NCI-H2171 treated with DMSO at 0.1 percent for 48 hours (cell line): ENCODE results near the gene PLCG1.

Experiments
- DNase-seq: peaks from one replicate; lab custom pipeline; 2025; lab: John Stamatoyannopoulos, UW

Gene PLCG1

DNA sequence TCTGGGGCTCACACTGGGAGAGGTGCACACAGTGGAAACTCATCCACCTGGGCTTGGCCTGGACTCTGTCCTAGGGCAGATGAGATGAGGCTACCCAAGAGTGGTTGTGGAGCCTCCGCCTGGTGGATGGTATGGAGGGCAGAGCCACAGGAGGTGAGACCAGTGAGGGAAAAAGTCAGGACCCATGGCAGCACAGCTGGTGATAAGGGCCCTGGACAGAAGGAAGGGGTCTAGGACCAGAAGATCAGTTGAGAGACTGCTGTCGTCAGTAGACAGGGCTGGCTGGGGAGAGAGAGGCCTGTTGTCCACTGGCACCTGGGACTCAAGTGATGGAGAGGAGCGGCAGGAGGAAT lies 29.8 kb downstream of the PLCG1 start:
- no peak for DNase-seq

- no peak for DNase-seq
Observed at GRCh38 chr20:41167481-41168253, 30.3 kb downstream of the PLCG1 start.

DNA sequence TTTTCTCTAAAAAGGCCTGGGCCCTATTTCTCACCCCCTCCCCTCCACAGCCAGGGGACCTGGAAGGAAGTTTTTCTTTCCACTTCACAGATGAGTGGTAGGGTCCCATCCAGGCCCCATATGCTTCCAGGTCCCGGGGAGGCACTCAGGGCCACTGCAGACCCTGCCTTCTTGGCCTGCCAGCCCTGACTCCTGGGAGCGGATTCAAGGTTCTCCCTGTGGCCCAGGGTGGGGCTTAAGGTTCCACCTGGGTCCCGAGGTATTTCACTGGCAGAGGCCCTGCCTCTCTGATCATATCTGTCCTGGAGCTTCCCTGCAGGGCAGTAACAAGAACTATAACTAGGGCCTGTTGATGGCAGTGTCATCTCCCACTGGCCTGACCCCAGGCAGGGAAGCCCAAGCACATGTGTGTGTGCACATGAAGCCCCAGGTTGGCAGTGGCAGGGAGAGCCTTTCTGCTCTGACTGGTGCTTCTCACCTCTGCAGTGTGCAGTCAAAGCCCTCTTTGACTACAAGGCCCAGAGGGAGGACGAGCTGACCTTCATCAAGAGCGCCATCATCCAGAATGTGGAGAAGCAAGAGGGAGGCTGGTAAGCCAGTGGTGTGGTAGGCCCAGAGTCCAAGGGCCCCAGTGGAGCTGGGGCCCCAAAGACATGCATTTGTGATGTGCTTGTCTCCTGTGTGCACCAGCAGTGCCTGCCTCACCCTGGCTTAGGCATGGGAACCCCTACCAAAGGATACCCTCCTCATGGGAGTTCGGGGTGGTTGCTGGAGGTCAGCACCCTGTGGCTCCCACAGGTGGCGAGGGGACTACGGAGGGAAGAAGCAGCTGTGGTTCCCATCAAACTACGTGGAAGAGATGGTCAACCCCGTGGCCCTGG lies 31.2 kb downstream of the PLCG1 start:
- no peak for DNase-seq

DNA sequence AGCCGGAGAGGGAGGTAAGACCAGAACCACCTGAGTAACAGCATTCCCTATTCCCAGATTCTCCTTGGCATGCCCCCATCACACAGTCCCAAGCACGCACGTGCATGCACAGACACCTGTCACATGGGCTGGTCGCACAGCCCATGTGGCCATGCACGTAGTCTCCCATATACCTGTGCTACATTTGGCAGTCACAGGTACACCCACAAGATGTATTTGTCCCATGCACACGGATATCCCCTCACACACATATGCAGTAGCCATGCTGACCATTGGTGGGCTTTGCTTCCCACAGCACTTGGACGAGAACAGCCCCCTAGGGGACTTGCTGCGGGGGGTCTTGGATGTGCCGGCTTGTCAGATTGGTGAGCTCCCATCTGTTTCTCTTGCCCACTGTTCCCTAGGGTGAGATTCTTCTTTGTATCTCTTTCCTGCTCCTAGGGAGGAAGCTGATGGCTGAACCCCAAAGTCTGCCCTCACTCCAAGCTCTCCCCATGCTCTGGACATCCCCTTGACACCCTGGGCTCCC lies 31.9 kb downstream of the PLCG1 start:
- no peak for DNase-seq

DNA sequence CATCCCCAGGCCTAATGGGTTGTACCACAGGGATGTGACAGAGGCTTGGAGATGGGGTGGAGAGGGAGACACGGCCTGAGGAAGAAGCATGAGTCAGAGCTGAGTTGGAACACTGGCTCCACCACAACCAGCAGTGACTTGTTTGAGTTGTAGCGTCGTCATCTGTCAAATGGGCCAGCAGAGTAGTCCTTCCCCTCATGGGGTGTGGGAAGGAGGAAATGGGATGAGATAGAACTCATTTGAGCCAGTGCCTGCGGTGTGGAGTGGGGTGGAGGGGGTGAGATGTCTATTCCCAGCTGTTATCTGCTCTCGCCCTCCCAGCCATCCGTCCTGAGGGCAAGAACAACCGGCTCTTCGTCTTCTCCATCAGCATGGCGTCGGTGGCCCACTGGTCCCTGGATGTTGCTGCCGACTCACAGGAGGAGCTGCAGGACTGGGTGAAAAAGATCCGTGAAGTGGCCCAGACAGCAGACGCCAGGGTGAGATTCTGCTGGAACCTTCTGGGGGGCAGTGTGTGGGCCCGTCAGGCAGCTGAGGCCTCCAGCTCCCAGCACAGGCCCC lies 32.5 kb downstream of the PLCG1 start:
- DNase-seq = no peak

- no peak for DNase-seq
Observed at GRCh38 chr20:41170386-41171105, 33.2 kb downstream of the PLCG1 start.

GRCh38 chr20:41171736-41172295 lies 34.5 kb downstream of the PLCG1 start:
- no peak for DNase-seq

DNA sequence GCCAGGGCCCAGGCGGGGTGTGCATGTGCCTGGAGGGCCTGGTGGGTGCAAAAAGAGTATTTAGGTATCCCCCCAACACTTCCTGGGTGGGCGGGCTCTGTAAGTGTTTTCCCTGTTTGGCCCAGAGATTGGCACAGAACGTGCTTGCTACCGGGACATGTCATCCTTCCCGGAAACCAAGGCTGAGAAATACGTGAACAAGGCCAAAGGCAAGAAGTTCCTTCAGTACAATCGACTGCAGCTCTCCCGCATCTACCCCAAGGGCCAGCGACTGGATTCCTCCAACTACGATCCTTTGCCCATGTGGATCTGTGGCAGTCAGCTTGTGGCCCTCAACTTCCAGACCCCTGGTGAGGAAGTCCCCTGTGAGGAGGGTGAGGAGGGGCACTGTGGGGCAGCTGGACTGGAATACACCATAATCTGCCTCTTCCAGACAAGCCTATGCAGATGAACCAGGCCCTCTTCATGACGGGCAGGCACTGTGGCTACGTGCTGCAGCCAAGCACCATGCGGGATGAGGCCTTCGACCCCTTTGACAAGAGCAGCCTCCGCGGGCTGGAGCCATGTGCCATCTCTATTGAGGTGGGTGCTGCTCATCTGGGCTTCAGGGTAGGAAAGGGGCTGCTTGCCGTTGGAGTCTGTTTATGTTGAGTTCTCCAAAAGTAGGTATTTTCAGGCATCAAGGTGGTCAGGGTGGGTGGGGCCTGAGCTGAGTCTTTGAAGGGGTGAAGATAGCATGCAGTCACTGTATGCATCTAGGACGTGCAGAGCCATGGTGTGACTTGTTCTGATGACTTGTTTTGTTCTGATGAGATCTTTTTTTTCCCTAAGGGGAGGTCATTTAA lies 35.2 kb downstream of the PLCG1 start:
- no peak for DNase-seq

DNA sequence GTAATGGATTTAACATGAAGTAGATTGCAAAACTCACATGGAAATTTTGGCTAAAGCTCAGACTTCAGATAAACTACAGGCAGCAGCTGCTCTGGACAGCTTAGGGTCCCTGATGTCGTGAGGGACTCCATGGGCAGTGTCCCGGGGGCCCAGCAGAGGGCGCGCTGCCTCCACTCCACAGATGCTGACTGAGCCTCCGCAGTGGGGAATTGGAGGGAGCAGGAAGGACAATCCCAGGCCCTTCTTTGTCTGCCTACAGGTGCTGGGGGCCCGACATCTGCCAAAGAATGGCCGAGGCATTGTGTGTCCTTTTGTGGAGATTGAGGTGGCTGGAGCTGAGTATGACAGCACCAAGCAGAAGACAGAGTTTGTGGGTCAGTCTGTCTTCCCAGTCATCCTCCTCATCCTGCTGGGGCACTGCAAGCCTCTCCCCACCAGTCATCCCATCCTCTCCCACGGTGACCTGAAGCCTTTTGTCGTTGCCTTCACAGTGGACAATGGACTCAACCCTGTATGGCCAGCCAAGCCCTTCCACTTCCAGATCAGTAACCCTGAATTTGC lies 35.9 kb downstream of the PLCG1 start:
- DNase-seq = peak; percentile 54

DNA sequence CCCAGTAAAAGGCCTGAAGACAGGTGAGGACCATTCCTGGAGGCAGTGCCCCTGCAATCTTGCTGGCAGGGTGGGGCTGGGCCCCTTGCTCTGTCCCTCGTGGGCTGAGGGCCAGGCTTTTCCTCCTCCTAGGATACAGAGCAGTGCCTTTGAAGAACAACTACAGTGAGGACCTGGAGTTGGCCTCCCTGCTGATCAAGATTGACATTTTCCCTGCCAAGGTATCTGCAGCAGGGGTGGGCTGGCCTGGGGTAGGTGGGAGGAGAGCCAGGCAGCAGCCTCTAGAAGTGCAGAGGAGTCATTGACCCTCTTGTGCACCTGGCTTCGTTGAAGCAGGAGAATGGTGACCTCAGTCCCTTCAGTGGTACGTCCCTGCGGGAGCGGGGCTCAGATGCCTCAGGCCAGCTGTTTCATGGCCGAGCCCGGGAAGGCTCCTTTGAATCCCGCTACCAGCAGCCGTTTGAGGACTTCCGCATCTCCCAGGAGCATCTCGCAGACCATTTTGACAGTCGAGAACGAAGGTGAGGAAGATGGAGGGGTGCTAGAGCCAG lies 36.5 kb downstream of the PLCG1 start:
- no peak for DNase-seq

GRCh38 chr20:41174373-41174772 lies 37.0 kb downstream of the PLCG1 start:
- DNase-seq = no peak

- DNase-seq = no peak
Observed at GRCh38 chr20:41174782-41175181, 37.4 kb downstream of the PLCG1 start.

GRCh38 chr20:41175201-41175651 lies 37.9 kb downstream of the PLCG1 start:
- no peak for DNase-seq

- no peak for DNase-seq
Observed at GRCh38 chr20:41175727-41176330, 38.5 kb downstream of the PLCG1 start.

DNA sequence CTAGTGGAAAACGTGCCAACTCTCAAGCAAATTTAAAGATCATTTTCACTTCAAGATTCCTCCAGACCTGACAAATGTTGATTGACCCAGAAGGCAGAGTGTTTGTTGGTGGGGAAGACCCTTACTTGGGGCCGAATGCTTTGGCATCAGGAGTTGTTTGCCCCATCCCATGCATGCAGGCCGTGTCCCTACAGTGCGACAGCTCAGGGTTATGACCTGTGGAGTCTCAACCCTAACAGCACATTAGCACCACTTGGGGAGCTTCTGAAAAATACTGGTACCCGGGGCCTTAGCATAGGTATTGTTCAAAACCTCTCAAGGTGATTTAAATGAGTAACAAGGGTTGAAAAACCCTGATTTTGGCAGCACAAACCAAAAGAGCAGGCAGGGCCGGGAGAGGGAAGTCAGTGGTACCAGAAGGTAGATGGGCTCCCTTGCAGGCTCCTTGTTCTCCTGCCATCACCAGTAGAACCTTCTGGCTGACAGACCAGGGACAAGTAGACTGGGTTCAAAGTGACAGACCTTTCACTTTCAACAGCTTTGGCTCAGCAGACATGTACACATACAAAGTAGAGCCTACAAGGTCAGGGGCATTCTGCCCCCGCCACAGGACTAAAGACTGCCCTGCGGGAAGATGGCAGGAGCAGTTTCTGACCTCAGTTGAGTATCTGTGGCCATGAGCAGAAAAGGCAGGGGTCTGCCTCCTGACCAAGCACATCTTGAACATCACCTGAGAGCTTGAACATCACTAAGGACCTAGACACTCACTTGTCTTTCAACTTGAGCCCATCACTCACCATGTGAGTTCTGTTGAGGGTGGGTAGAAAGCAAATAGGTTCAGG lies 39.6 kb downstream of the PLCG1 start:
- no peak for DNase-seq

DNA sequence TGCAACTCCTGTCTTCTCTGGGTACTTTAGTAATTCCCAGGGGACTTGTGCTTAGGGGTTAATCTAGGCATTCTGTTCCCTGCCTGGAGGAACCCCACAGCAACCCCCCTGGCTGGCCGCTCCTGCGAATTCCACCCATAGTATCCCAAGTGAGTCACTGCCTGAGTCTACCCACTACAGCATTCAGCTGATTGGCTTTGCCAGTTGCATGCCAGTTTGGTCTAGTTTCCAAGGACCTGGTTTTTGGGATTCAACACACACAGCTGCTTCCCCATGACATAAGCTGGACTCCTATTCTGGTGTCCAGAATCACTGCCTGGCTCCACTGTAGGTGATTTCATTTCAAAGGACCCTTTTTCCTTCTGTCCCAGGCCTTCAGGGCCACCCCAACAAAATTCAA lies 40.3 kb downstream of the PLCG1 start:
- DNase-seq = no peak

DNA sequence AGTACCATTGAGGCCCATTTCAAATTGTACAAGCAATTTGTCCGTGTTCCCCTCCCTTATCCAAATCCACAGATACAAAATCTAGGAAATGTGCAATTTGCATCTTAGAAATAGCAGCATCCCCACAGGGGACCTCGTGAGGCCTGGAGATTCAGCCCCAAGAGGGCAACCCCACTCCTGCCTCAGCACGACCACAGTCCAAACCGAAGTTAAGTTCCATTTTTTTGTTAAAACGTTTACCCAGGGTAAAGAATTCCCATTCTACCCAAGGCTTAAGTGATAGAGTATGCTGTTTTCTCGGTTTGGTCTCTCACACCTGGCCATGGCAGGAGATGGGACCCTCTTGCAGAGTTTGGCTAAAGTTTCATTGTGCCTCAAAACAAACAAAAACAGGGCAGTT lies 41.2 kb downstream of the PLCG1 start:
- DNase-seq = no peak

GRCh38 chr20:41178904-41179432 lies 41.6 kb downstream of the PLCG1 start:
- no peak for DNase-seq
